ENCODE measurements around the gene KDM2B.

- TF ChIP-seq POLR2AphosphoS5 (IDR thresholded peaks at IDR 0.05; ENCODE audit: borderline replicate concordance, low read depth, low read length), result no peak
- no peak for TF ChIP-seq EZH2 (IDR thresholded peaks at IDR 0.05)
Measured at GRCh38 chr12:121430833-121431415, 149.9 kb downstream of the KDM2B start.

Data from SK-N-MC (cell line).